OCI-M1 (cell line): ENCODE results near the gene BORCS8.
"Not testable (repeated sequence)": the region's sequence is repeated elsewhere in the genome, so short reads cannot be mapped to it uniquely, and the experiment has no call there.

ENCODE experiments used
- DNase-seq: peaks from one replicate; lab custom pipeline; 2025; lab: John Stamatoyannopoulos, UW

BORCS8 gene

DNA sequence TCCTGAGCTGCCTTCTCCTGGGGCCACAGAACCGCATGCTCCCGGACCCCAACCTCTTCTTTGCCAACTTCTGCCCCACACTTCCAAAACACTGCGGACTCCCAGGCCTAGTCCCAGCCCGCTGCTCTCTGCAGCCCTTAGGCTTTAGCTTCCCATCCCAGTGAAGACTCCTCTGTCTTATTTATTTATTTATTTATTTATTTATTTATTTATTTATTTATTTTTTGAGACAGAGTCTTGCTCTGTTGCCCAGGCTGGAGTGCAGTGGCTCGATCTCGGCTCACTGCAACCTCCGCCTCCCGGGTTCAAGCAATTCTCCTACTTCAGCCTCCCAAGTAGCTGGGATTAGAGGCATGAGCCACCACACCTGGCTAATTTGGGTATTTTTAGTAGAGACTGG, 43.4 kb downstream of the BORCS8 start:
- not testable (repeated sequence) for DNase-seq

DNA sequence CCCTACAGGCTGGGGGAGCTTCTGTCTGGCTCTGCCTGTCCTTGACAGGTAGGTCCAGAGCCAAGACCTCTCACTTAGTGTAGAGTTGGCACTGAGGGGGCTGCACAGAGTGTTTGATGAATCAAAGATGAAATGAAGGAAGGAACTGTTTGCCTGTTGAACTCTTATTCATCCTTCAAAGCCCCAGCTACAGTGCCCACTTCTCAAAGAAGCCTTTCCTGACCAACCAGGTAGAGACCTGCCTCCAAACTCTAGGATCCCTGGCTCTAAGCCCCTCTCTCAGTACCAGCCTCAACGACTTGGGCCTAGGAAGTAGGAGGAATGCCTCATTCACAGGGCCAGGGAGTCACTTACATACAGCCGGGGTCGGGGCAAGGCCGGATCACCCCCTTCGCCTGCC, 44.6 kb downstream of the BORCS8 start:
- DNase-seq = no peak

DNA sequence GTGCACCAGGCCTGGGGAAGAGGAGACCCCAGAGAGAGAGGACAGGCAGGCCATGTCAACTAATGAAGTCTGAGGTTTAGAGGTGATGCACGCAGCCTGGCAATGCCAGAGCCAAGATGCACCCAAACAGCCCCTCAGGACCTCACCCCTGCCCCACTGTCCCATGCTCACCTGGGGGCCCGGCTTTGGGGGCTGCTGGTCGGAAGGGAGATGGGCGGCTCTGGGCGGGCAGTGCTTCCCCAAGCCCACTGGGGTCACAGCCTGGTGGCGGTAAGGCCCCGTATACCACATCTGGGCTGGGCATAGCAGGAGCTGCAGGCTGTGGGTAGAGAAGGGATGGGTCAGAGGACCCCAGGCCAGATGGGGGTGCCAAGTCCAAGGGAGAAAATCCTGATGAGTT, 45.1 kb downstream of the BORCS8 start:
- DNase-seq = no peak

DNA sequence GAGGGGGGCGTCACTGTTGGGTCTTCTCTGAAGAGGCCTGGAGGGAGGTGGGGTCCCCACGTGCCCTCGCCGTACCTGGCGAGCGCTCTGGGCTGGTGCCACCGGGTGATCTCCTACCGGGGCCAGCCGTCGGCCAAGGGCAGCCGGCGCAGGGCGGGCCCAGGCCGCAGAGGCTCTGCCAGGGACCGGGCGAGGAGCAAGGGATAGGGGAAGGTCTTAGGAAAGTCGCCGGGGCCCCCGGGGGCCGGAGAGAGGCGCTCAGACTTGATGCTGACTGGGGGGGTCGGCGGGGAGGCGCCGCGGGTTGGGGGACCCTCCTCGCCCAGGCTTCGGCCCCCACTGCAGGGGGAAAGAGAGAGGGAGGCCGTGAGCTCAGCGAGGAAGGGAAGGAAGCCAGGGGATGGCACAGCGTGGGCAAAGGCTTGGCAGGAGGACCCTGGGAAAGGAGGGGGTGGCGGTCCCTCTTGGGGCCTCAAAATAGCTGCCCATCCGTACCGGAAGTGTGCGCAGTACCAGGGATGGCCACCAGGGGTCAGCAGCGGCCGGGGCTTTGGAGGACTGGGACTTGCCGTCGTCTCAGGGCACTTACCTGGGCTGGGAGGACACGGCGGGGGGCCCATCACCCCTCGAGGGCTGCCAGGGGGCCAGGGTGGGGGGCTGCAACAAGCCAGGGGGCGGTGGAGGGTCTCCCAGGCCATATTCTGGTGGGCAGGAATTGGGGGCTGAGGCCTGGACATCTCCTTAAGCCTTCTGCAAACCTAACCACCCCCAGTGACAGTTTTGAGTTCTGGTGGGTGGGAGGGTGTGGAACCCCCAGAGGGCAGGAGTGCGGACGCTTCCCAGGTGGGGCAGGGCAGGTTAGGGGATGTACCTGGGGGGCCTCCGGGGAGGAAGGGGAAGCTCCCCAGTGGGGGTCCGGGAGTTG, 46.0 kb downstream of the BORCS8 start:
- DNase-seq = peak; percentile 87

DNA sequence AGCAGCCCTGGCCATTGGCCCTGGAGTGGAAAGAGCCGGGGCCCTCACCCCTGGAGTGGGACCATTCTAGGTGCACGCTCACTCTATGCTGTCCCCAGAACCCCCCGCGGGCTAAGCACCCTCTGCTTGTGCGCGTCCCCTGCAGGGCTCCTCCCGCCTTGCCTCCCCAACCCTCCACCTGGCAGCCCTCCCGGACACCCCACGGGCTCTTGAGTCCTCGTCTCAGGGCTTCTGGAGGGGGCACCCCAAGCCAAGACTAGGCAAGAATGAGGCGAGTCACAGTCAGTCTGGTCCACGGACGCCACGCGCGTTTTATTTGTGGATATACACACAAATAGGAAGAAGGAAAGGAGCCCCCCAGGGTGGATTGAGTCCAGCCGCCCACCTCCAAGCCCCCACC, 46.7 kb downstream of the BORCS8 start:
- DNase-seq = no peak

DNA sequence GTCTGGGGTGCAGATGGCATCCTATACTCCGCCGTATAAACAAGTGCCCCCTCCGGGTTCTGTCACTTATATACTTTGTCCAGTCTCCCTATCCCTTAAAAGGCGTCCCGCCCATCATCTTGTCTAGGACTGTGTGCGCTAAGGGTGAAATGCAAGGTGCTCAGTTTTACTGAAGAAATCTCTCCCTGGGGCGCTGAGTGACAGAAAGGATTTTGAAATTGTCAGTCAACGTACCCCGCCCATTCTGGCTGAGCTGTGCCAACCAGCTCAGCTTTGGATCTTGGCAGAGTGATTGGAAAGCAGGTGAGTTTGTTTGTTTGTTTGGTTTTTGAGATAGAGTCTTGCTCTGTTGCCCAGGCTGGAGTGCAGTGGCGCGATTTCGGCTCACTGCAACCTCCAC, 49.6 kb downstream of the BORCS8 start:
- DNase-seq = no peak

DNA sequence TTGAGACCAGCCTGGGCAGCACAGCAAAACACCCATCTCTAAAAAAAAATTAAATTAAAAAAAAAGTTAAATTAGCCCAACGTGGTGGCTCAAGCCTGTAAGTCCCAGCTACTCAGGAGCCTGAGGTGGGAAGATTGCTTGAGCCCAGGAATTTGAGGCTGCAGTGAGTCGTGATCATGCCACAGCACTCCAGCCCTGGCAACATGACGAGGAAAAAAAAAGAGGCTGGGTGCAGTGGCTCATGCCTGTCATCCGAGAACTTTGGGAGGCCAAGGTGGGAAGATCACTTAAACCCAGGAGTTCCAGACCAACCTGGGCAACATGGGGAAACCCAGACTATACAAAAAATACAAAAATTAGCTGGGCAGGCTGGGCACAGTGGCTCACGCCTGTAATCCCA, 51.5 kb downstream of the BORCS8 start:
- no peak for DNase-seq

DNA sequence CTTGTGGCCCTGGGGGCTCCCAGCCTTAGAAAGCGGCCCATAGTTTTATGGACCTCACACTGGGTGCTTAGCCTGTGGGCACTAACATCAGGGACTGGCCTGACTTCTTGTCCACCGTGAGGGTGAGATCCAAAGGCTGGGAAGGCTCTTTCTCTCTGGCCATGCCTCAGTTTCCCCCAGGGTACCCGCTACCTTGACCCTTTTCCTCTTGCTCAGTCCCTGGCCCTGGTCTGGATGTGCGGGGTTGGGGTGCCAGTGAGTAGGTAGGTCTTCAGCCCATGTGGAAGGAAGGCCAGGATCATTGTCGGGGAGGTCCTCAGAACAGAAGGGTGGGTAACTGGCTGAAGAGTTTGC, 52.1 kb downstream of the BORCS8 start:
- DNase-seq = no peak

DNA sequence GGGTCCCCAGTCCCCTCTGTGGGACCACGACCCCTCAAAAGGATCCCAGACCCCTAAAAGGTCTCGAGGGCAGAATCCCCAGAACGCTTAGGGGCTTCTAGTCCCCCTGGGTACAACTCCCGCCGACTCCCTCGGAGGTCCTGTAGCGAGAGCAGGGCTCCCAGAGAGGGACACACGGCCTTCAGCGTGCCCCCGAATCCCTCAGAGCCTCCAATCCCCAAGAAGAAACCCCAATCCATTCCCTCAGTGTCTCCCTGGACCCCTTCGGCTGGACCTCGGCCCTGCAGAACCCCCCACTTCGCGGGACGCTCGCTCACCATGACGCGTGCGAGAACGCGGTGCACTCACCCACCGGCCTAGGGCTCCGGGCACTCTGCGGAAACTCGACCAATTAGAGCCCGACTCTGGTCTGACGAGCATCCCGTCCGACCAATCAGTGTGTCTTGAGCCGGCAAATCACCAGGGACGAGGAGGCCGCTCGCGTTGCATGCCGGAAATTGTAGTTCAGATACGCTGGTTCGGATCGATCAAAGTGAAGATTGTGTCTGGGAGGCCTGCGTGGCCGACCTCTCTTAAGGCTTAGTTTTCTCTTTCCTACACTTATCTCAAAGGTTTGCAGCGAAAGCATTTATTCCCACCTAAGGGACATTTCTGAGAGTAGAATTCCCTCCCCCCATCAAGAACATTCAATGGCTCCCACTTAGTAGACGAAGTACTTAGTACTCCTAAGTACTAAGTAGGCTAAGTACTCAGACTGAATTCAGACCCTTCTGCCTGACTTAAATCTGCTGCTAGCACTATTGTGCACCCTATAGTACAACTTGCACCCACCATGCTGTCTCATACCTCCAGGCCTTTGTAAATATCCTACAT, 53.6 kb downstream of the BORCS8 start, which contains the start of gene TMEM161A:
TMEM161A (minus strand) TSS at position 370 of the 873 bp plus-strand sequence; CDS start at position 320, 50 bp downstream.
- peak; percentile 98 for DNase-seq

DNA sequence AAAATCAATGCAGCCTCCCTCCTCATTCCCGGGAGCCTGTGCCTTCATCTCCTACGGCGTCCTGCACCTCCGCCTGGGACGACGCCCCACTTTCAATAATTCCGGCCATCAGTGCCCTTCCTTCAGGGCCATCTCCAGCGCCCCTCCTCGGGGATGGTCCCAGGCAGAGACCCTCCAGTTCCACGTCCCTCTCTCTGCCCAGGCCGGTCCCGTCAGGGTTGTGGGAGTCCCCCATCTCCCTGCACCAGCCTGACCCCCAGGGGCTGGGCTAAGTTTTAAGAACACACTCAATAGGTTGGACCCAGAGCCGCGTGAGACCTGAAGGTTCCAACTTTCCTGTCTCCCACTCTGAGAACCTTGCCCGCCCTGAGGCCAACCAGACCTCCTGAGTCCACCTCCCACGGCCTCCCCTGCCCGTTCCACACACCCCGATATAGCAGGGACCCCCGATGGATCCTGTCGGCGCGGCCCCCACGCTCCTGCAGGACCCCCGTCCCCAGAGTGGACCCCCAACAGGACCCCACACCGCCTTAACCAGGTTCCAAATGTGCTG, 54.3 kb downstream of the BORCS8 start:
- peak; percentile 23 for DNase-seq

DNA sequence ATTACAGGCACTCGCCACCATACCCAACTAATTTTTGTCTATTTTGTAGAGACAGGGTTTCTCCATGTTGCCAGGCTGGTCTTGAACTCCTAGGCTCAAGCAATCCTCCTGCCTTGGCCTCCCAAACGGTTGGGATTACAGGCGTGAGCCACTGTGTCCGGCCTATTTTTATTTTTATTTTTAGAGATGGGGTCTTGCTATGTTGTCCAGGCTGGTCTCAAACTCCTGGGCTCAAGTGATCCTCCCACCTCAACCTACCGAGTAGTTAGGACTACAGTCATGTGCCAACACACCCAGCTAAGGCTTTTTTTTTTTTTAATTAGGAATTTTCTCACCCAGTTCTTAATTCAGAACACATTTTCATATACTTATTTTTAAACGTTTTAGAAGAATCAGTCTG, 56.2 kb downstream of the BORCS8 start:
- not testable (repeated sequence) for DNase-seq

DNA sequence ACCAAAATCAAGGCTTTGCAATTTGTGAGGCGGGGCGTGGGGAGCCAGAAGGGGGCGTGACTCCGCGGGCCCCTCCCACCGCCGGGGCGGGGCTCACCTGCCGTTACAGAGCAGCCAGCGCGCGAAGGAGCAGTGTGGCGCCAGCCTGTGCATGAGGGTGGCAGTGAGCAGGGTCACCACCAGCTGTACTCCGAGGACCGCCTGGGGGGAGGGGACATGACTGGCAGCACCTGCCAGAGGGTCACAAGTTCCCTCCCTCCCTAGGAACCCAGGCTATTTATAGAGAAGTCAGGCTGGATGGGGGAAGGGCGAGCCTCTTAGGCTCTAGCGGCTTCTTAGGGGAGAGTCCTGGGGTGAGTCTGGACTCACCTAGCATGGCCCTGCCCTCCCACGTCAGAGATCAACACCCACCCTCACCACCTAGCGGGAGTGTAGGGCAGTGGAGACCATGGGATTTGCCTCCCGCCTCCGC, 57.2 kb downstream of the BORCS8 start:
- DNase-seq = no peak

DNA sequence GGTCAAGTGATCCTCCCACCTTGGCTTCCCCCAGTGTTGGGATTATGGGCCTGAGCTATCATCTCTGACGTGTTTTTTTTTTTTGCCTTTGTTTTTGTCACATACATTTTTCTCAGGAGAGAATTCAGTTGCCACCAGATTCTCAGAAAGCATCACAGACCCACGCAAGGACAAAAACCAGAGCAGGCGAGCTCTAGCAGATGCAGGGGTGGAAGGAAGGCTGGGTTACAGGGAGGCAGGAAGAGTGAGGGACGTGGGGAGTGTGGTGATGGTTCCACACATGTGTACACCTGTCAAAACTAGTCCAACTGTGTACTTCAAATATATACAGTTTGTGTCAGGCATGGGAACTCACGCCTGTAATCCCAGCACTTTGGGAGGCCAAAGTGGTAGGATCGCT, 58.0 kb downstream of the BORCS8 start:
- DNase-seq = no peak

DNA sequence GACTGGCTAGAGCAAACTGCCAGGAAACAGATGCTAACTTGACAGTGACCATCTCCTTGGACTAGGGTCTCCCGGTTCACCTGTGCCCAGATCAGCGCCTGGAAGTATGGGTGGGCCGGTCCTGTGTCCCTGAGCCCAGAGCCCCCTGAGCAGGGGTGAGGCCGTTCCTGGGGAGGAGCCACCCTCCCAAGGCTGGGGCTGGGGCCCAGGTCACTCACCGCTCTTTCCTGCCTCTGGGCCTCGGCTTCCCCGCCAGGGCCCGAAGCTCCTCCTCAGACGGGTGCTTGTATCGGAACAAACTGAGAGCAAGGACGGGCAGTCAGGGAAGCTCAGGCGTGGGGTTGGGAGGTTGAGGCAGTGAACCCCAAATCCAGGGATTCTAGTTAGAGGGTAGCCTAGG, 59.0 kb downstream of the BORCS8 start:
- no peak for DNase-seq

DNA sequence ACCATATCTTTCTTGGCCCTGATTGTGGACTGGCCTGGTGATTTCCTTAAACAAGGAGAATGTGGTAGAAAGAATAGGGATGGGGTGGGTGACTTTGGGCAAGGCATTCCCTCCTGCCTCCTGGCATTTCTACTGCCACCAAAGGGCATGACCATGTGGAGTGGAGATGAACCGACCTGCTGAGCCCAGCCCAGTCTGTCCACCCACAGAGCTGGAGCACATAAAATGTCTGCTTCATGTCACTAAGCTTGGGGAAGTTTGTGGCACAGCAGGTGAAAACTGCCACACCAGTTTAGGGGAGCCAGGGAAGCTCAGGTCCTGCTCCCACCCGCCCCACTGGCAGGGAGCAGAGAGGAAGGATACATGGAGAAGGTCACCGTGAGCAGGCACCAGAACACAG, 60.0 kb downstream of the BORCS8 start:
- no peak for DNase-seq
